Inflammatory macrophage treated with lipopolysaccharide for 4 hours (primary cell): Measurements from ENCODE around the gene VMP1.
"Not testable (repeated sequence)": the region's sequence is repeated elsewhere in the genome, so short reads cannot be mapped to it uniquely, and the experiment has no call there.

Experiments used
- DNase-seq: peaks from one replicate; pipeline ENCODE4 v3.0.0-alpha.2; 2020

VMP1 gene

GRCh38 chr17:59783221-59784047 is 76.0 kb downstream of the VMP1 start:
- peak; percentile 25 for DNase-seq

- DNase-seq = peak; percentile 22
Observed at GRCh38 chr17:59785091-59785799, 77.8 kb downstream of the VMP1 start.

- DNase-seq = no peak
Observed at GRCh38 chr17:59786213-59786535, 78.7 kb downstream of the VMP1 start.

- peak; percentile 100 for DNase-seq
Observed at GRCh38 chr17:59786536-59787319, 79.3 kb downstream of the VMP1 start.

- DNase-seq = peak; percentile 9
Observed at GRCh38 chr17:59789849-59790248, 82.4 kb downstream of the VMP1 start.

GRCh38 chr17:59790418-59790817 is 83.0 kb downstream of the VMP1 start:
- DNase-seq = not testable (repeated sequence)

- peak; percentile 96 for DNase-seq
Observed at GRCh38 chr17:59790910-59791309, 83.5 kb downstream of the VMP1 start.

GRCh38 chr17:59791603-59792457 is 84.4 kb downstream of the VMP1 start:
- DNase-seq = peak; percentile 44

- not testable (repeated sequence) for DNase-seq
Observed at GRCh38 chr17:59792458-59792823, 85.0 kb downstream of the VMP1 start.

- DNase-seq = peak; percentile 73
Observed at GRCh38 chr17:59793205-59793604, 85.8 kb downstream of the VMP1 start.

- no peak for DNase-seq
Observed at GRCh38 chr17:59796138-59796537, 88.7 kb downstream of the VMP1 start.

GRCh38 chr17:59796785-59797205 is 89.3 kb downstream of the VMP1 start:
- DNase-seq = no peak

- no peak for DNase-seq
Observed at GRCh38 chr17:59798111-59798510, 90.7 kb downstream of the VMP1 start.

- peak; percentile 26 for DNase-seq
Observed at GRCh38 chr17:59800530-59800942, 93.1 kb downstream of the VMP1 start.

GRCh38 chr17:59802160-59802559 is 94.7 kb downstream of the VMP1 start:
- DNase-seq = no peak

GRCh38 chr17:59804901-59805465 is 97.5 kb downstream of the VMP1 start:
- peak; percentile 93 for DNase-seq

- not testable (repeated sequence) for DNase-seq
Observed at GRCh38 chr17:59806322-59806721, 98.9 kb downstream of the VMP1 start.

GRCh38 chr17:59807892-59808509 is 100.5 kb downstream of the VMP1 start:
- no peak for DNase-seq

GRCh38 chr17:59810894-59811153 is 103.4 kb downstream of the VMP1 start:
- no peak for DNase-seq

GRCh38 chr17:59811209-59811608 is 103.8 kb downstream of the VMP1 start:
- no peak for DNase-seq

GRCh38 chr17:59812139-59812538 is 104.7 kb downstream of the VMP1 start:
- DNase-seq = peak; percentile 69

GRCh38 chr17:59814276-59814675 is 106.8 kb downstream of the VMP1 start:
- DNase-seq = no peak
